Activated CD8-positive, alpha-beta memory T cell treated with anti-CD3 and anti-CD28 coated beads for 24 hours (primary cell): ENCODE data around the gene NLRP9.
"Not testable (repeated sequence)": the region's sequence is repeated elsewhere in the genome, so short reads cannot be mapped to it uniquely, and the experiment has no call there.

ENCODE experiments used
- DNase-seq: peaks from one replicate; pipeline ENCODE4 v3.0.0-alpha.2; 2020

Gene NLRP9

GRCh38 chr19:55738302-55738701 lies at the start of gene NLRP9:
NLRP9 (minus strand) TSS chr19:55738402; CDS start chr19:55738374, 28 bp downstream.
- no peak for DNase-seq

GRCh38 chr19:55781112-55781511 lies 42.9 kb upstream of the NLRP9 start:
- no peak for DNase-seq

GRCh38 chr19:55778331-55778730 lies 40.1 kb upstream of the NLRP9 start:
- DNase-seq: no peak

GRCh38 chr19:55777528-55777927 lies 39.3 kb upstream of the NLRP9 start:
- no peak for DNase-seq

GRCh38 chr19:55769632-55770031 lies 31.4 kb upstream of the NLRP9 start:
- not testable (repeated sequence) for DNase-seq

GRCh38 chr19:55768818-55769217 lies 30.6 kb upstream of the NLRP9 start, which contains the start of gene RFPL4AL1:
RFPL4AL1 (plus strand) TSS chr19:55769118; CDS start chr19:55771805, 2,687 bp downstream.
- DNase-seq: not testable (repeated sequence)

GRCh38 chr19:55766466-55766865 lies 28.3 kb upstream of the NLRP9 start:
- no peak for DNase-seq

- not testable (repeated sequence) for DNase-seq
Observed at GRCh38 chr19:55758797-55759196, 20.6 kb upstream of the NLRP9 start, which contains the start of gene RFPL4A. RFPL4A (plus strand) TSS chr19:55759097; CDS start chr19:55761801, 2,704 bp downstream.

GRCh38 chr19:55756808-55757207 lies 18.6 kb upstream of the NLRP9 start:
- not testable (repeated sequence) for DNase-seq

GRCh38 chr19:55753401-55753800 lies 15.2 kb upstream of the NLRP9 start:
- DNase-seq: no peak

- DNase-seq: no peak
Observed at GRCh38 chr19:55750715-55751114, 12.5 kb upstream of the NLRP9 start.

- DNase-seq: not testable (repeated sequence)
Observed at GRCh38 chr19:55730378-55730777, 7.8 kb downstream of the NLRP9 start.

- DNase-seq: no peak
Observed at GRCh38 chr19:55723491-55723890, 14.7 kb downstream of the NLRP9 start.

GRCh38 chr19:55720801-55721200 lies 17.4 kb downstream of the NLRP9 start:
- DNase-seq: no peak

- DNase-seq: no peak
Observed at GRCh38 chr19:55720214-55720746, 17.9 kb downstream of the NLRP9 start.

- not testable (repeated sequence) for DNase-seq
Observed at GRCh38 chr19:55717879-55718711, 20.1 kb downstream of the NLRP9 start.

GRCh38 chr19:55717251-55717650 lies 21.0 kb downstream of the NLRP9 start:
- DNase-seq: no peak

- no peak for DNase-seq
Observed at GRCh38 chr19:55716531-55716930, 21.7 kb downstream of the NLRP9 start.

GRCh38 chr19:55712804-55713631 lies 25.2 kb downstream of the NLRP9 start:
- no peak for DNase-seq

GRCh38 chr19:55711719-55712118 lies 26.5 kb downstream of the NLRP9 start:
- no peak for DNase-seq

- no peak for DNase-seq
Observed at GRCh38 chr19:55705972-55706371, 32.2 kb downstream of the NLRP9 start.

GRCh38 chr19:55704494-55705245 lies 33.5 kb downstream of the NLRP9 start:
- no peak for DNase-seq
